ENCODE measurements around the gene PCNX2.

PCNX2 gene

DNA sequence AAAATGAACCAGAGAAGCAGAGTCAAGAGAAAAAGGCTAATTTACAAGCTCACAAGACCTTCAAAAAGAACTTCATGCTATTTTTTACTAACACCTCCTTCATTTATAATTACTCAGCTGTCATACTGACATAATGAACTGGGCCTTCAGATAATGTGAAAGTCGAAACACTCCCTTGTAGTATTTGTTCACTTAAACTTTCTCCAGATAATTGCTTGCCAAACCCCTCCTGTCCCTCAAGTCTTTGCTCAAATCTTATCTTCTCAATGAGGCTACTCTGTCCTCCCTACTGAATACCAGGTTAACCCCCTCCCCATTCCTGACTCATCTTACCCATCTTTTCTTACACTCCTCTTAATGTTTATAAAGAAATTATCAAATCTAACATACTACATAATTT, 20.9 kb upstream of the PCNX2 start:
- DNase-seq = no peak

DNA sequence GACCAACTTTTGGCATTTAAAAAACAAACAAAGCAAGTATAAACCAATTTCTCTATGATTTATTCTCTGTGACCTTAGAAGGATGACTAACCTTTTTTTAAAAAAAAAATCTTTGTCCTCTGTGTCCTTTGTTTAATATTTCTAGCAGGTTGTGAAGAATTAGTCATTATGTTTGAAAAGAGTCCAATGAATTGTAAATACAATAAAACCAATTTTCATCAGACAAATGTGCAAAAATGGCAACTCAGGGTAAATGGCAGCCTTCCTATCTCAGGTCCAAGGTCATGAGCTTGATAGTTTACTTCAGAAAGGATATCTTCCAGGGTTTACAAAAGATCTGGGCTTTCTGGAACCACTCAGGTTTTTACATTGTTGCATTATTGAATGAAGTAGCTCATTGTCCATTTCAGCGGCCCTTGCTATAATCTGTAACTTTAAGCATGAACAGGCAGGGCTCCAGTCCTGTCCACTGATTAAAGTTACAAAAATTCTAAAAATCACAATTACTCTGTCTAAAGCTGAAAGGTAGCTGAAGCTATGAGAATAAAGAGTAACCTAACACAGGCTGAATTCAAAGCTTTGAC, 20.3 kb upstream of the PCNX2 start:
- DNase-seq = no peak

GRCh38 chr1:233313434-233314155, 18.1 kb upstream of the PCNX2 start:
- DNase-seq = no peak

- peak; percentile 13 for DNase-seq
These were observed 9.1 kb upstream of the PCNX2 start for GRCh38 chr1:233304489-233305102.

DNA sequence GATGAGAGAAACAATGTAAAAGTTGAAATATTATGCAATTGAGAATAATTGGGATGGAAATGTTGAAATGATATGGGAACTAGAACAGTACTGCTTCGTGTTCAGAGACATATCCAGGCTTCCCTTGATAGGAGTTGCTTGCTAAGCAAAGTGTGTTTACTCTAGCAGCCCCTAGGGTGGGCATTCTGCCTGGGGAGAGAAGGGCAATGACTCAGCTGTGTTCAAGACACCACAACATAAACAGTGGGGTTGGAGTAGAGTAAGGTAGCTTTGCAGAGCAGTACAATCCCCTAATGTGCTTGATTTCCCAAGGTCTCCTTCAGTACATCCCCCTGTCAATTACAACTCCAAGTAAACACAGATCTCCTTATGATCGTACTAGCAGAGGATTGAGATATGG, 4.8 kb upstream of the PCNX2 start:
- no peak for DNase-seq

GRCh38 chr1:233299450-233299849, 3.9 kb upstream of the PCNX2 start:
- no peak for DNase-seq

DNA sequence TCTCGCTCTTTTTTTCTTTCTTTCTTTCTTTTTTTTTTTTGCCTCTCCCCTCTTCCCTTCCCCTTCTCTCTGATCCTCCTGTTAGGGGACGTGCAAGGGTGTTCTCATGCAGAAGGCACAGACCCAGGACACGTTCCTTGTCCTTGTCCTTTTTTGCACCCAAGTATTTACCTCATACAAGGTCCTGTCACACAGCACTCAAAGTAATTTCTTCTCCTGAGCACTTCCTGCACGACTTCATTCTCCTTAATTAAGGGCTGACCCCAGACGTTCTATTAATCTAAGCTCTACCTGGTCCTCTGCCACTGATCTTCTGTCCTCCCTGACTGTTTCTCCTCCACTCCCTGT, 424 bp upstream of the PCNX2 start:
- no peak for DNase-seq

GRCh38 chr1:233294913-233295236, 650 bp downstream of the PCNX2 start:
- peak; percentile 57 for DNase-seq

- DNase-seq = no peak
These were observed 1.7 kb downstream of the PCNX2 start for GRCh38 chr1:233293556-233294446.

DNA sequence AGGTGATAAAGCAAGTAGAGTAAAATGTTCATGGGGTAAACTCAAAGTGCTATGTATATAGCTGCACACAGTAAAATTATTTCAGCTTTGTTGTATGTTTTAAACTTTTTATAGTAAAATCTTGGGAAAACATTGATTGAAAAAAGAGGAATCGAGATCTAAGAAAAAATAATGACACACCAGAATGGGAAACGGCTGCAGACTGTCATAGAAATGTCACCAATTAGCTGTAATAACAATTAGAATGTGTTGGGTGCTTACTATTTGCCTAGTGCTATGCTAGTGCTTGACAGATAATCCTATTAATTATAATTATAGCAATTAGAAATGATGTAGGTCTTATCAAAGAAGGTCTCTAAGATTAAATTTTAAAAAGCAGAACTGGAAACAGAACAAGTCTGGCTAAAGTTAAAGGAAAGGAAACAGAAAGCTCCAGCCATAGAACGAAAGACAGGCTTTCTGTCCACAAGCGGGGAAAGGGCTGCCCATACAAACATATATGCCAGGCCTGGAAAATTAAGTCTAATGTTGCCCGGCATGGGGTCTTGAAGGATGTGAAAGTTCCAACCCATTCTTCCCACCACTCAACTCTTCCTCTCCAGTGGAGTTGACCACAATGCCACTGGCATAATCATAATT, 5.0 kb downstream of the PCNX2 start:
- no peak for DNase-seq

GRCh38 chr1:233289676-233290075, 5.8 kb downstream of the PCNX2 start:
- no peak for DNase-seq

GRCh38 chr1:233282582-233282886, 13.0 kb downstream of the PCNX2 start:
- no peak for DNase-seq

- DNase-seq = peak; percentile 17
These were observed 13.6 kb downstream of the PCNX2 start for GRCh38 chr1:233281711-233282581.

DNA sequence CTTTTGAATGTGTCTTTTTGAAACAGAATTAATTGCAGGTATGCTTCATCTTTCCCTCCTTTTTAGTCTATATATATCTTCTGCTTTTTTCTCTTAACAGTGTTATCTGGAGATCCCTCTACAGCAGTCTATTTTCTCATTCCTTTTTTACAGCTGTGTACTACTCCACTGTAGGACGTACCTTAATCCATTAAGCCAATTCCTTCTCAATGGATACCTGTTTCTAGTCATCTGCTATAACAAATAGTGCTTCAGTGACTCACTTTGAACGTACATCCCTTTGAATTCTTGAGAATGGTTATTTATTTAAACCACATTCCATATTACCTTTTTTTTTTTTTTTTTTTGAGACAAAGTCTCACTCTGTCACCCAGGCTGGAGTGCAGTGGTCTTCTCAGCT, 15.6 kb downstream of the PCNX2 start:
- DNase-seq = no peak

DNA sequence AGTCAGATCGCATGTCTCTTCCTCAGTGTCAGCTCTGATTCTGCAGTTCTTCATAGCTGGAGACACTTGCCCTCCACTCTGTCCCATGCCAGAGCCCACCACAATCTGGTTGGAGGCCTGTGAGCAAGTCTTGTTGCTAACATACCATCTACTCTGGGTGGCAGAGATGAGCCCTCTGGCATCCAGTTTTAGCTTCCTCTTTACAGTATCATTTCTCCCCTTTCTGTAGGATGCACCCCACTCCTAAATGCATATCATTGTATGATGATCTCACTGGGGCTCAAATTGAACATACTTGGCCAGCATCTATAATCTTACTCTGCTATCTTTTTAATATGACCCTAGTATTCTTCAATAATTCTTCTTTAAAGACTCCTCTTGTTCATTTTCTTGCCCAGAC, 16.9 kb downstream of the PCNX2 start:
- DNase-seq = no peak

DNA sequence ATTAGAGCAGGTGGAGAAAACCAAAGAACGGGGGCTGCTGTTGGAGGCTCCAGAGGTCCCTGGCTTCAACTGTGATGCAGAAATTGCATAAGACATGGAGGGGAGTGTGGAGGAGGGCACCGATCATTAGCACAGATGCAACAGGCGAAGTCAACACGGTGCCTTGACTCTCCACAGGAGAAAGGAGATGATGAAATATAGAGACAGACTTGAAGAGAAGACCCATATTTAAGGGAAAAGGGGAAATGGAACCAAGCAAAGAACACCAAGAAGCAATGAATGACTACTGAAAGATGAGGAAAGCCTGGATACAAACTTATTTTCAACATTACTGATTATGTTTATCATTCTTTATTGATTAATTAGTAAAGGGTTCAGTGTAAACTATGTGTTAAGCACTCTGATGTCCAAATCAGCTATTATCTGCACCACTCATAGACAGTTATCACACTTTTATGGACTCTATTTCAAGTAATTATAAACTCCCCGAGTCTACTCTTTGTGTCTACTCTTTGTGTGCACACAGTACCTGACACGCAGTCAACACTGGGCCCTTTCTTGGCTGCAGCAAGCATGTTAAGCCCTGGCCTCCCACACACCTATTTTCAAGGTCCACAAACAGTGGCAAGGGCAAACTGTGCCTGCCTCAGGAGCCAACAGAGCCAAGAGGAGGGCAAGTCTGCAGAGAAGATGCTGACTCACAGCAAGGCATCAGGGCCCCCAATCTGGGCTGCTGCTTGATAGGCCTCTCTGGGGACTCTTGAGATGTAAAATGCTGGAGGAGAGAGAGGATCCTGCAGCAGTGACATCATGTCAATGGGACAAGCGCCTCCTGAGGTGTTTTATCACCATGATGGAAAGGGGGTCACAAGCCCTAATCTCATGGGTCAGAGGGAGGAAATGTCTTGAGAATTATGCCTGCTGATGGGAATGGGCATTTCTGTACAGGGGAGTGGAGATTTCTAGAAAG, 17.6 kb downstream of the PCNX2 start:
- no peak for DNase-seq

- DNase-seq = no peak
These were observed 25.9 kb downstream of the PCNX2 start for GRCh38 chr1:233269656-233270055.

GRCh38 chr1:233268389-233269022, 27.0 kb downstream of the PCNX2 start:
- no peak for DNase-seq

GRCh38 chr1:233261695-233262094, 33.8 kb downstream of the PCNX2 start:
- no peak for DNase-seq

- DNase-seq = no peak
These were observed 34.3 kb downstream of the PCNX2 start for GRCh38 chr1:233261206-233261605.

DNA sequence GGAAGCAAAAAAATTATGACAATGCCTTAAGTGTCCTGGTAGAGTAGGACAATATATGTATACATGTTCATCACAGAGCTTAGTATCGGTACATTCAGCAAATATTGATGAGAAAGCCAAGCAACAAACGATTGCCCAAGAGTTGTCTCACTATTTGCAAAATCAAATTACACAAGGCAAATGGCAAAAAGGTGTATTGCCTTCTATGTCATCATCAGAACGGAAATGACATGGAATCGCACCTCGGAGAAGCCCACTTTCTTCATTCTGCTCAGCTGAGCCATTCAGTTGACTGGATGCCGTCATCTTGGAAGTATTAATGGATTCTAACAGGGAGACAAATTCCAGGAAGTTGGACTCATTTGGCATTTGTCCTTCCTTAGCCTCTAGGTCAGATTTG, 37.7 kb downstream of the PCNX2 start:
- DNase-seq = no peak

All from stimulated activated CD4-positive, alpha-beta T cell treated with anti-CD3 and anti-CD28 coated beads, Interleukin-4, amount 100 ng/mL, for 24 hours (primary cell).